H9 (cell line): ENCODE results near the gene IL11RA. TPM values are rescaled to one million over a fixed set of nuclear protein-coding genes. Genes with fewer than 3 reads are reported as not detected.
A peak's percentile ranks its signal among the peaks of the same experiment; 100 is the strongest.

Source experiments
- DNase-seq: peaks from one replicate; pipeline ENCODE4 v3.0.0-alpha.2; 2017
- H2AFZ ChIP-seq: one replicate; pipeline ENCODE4 v1.6.1; 2013; ENCODE audit warnings: mild to moderate bottlenecking, low read length, control low read depth, moderate library complexity
- H2AK5ac ChIP-seq: 2 replicates; pipeline ENCODE4 v1.6.1; 2013; ENCODE audit warnings: low read length, control low read depth, mixed read lengths; ENCODE audit not compliant: insufficient read length
- H2BK120ac ChIP-seq: one replicate; pipeline ENCODE4 v1.6.1; 2013; ENCODE audit warnings: low read depth, mild to moderate bottlenecking, low read length, control low read depth, inconsistent platforms; ENCODE audit not compliant: poor library complexity, severe bottlenecking
- H2BK12ac ChIP-seq: 2 replicates; pipeline ENCODE4 v1.6.1; 2013; ENCODE audit warnings: low read length, control low read depth, mixed read lengths, low read depth; ENCODE audit not compliant: insufficient read length
- H2BK15ac ChIP-seq: 2 replicates; pipeline ENCODE4 v1.6.1; 2013; ENCODE audit warnings: low read depth, low read length, control low read depth
- H2BK20ac ChIP-seq: one replicate; pipeline ENCODE4 v1.6.1; 2013; ENCODE audit warnings: low read depth, mild to moderate bottlenecking, low read length, control low read depth, inconsistent platforms; ENCODE audit not compliant: poor library complexity, severe bottlenecking
- H2BK5ac ChIP-seq: 2 replicates; pipeline ENCODE4 v1.6.1; 2013; ENCODE audit warnings: low read length, control low read depth, mixed read lengths; ENCODE audit not compliant: insufficient read length
- H3K14ac ChIP-seq: 2 replicates; pipeline ENCODE4 v1.6.1; 2013; ENCODE audit warnings: low read length, control low read depth; ENCODE audit not compliant: insufficient read depth
- H3K18ac ChIP-seq: 2 replicates; pipeline ENCODE4 v1.6.1; 2013; ENCODE audit warnings: low read depth, mild to moderate bottlenecking, mixed read lengths, low read length, control low read depth; ENCODE audit not compliant: insufficient read length
- H3K23ac ChIP-seq: 2 replicates; pipeline ENCODE4 v1.6.1; 2013; ENCODE audit warnings: low read length, control low read depth, mixed read lengths, low read depth; ENCODE audit not compliant: insufficient read length
- H3K23me2 ChIP-seq: 2 replicates; pipeline ENCODE4 v1.6.1; 2013; ENCODE audit warnings: low read depth, mild to moderate bottlenecking, mixed read lengths, low read length, control low read depth; ENCODE audit not compliant: insufficient read length, poor library complexity, severe bottlenecking
- H3K27ac ChIP-seq: 2 replicates; pipeline ENCODE4 v1.5.1; 2013; ENCODE audit warnings: low read length, control low read depth, mixed read lengths, low read depth; ENCODE audit not compliant: insufficient read length
- H3K27me3 ChIP-seq: 2 replicates; pipeline ENCODE4 v1.6.1; 2013; ENCODE audit warnings: low read length, control low read depth, inconsistent platforms; ENCODE audit not compliant: insufficient read depth
- H3K4ac ChIP-seq: 2 replicates; pipeline ENCODE4 v1.6.1; 2013; ENCODE audit warnings: low read depth, mild to moderate bottlenecking, control low read depth, inconsistent platforms, low read length, moderate library complexity
- H3K4me1 ChIP-seq: 2 replicates; pipeline ENCODE4 v1.6.1; 2013; ENCODE audit warnings: low read length, control low read depth, inconsistent platforms; ENCODE audit not compliant: insufficient read depth
- H3K4me2 ChIP-seq: 2 replicates; pipeline ENCODE4 v1.6.1; 2013; ENCODE audit warnings: low read length, control low read depth, mixed read lengths; ENCODE audit not compliant: insufficient read length, insufficient read depth
- H3K56ac ChIP-seq: 2 replicates; pipeline ENCODE4 v1.6.1; 2013; ENCODE audit warnings: low read depth, mild to moderate bottlenecking, mixed read lengths, low read length, control low read depth; ENCODE audit not compliant: insufficient read length
- H3K79me1 ChIP-seq: 2 replicates; pipeline ENCODE4 v1.6.1; 2013; ENCODE audit warnings: low read depth, mild to moderate bottlenecking, moderate library complexity, low read length, control low read depth, inconsistent platforms; ENCODE audit not compliant: insufficient read depth, poor library complexity, severe bottlenecking
- H3K79me2 ChIP-seq: 2 replicates; pipeline ENCODE4 v1.6.1; 2013; ENCODE audit warnings: low read length, control low read depth, inconsistent platforms; ENCODE audit not compliant: insufficient read depth
- H3K9ac ChIP-seq: 2 replicates; pipeline ENCODE4 v1.6.1; 2013; ENCODE audit warnings: low read length, control low read depth, mixed read lengths; ENCODE audit not compliant: insufficient read length; ENCODE audit errors: extremely low read depth
- H3K9me3 ChIP-seq: one replicate; pipeline ENCODE4 v1.6.1; 2013; ENCODE audit warnings: low read depth, low read length, inconsistent platforms; ENCODE audit not compliant: control insufficient read depth
- H3T11ph ChIP-seq: one replicate; pipeline ENCODE4 v1.6.1; 2013; ENCODE audit warnings: mild to moderate bottlenecking, low read length, control low read depth, inconsistent platforms
- H4K20me1 ChIP-seq: one replicate; pipeline ENCODE4 v1.6.1; 2013; ENCODE audit not compliant: control insufficient read depth, insufficient read length, insufficient read depth
- H4K5ac ChIP-seq: 2 replicates; pipeline ENCODE4 v1.6.1; 2013; ENCODE audit warnings: low read depth, mild to moderate bottlenecking, mixed read lengths, low read length, control low read depth; ENCODE audit not compliant: insufficient read length
- H4K8ac ChIP-seq: replicated peaks from 2 replicates; pipeline ENCODE4 v1.6.1; 2013; ENCODE audit warnings: low read length, control low read depth, mixed read lengths, low read depth; ENCODE audit not compliant: insufficient read length
- H4K91ac ChIP-seq: 2 replicates; pipeline ENCODE4 v1.6.1; 2013; ENCODE audit warnings: low read depth, mild to moderate bottlenecking, moderate library complexity, mixed read lengths, low read length, control low read depth; ENCODE audit not compliant: insufficient read length
- H3K27ac Mint-ChIP-seq, 3 experiments: 2 replicates in 2 of 3; 3 replicates in 1 of 3; pipeline ENCODE4 v1.8.0; 2020 to 2021; ENCODE audit warnings: mixed read lengths in 3 of 3, mild to moderate bottlenecking in 1 of 3, moderate library complexity in 1 of 3
- H3K27me3 Mint-ChIP-seq: 2 replicates; pipeline ENCODE4 v1.8.0; 2021; ENCODE audit warnings: low read depth, mild to moderate bottlenecking, moderate library complexity, mixed read lengths
- H3K36me3 Mint-ChIP-seq, 3 experiments: 2 replicates in 2 of 3; 3 replicates in 1 of 3; pipeline ENCODE4 v1.8.0; 2020 to 2021; ENCODE audit warnings: low read depth in 3 of 3, mixed read lengths in 3 of 3; ENCODE audit not compliant: insufficient read depth in 1 of 3
- H3K4me1 Mint-ChIP-seq, 2 experiments: 2 replicates each; pipeline ENCODE4 v1.8.0; 2020; ENCODE audit warnings: mixed read lengths in 2 of 2
- H3K4me3 Mint-ChIP-seq, 2 experiments: 2 replicates in 1 of 2; 3 replicates in 1 of 2; pipeline ENCODE4 v1.8.0; 2020 to 2021; ENCODE audit warnings: mild to moderate bottlenecking in 2 of 2, mixed read lengths in 2 of 2, moderate library complexity in 1 of 2
- H3K9me3 Mint-ChIP-seq, 2 experiments: 2 replicates in 1 of 2; 3 replicates in 1 of 2; pipeline ENCODE4 v1.8.0; 2020; ENCODE audit warnings: mild to moderate bottlenecking in 2 of 2, mixed read lengths in 2 of 2, moderate library complexity in 1 of 2
- CTCF ChIP-seq: fragments of 200-600 bp; sonication (generic); conservative IDR thresholded peaks from 3 replicates; pipeline ENCODE4 v1.8.0; 2021; ENCODE audit warnings: antibody characterized with exemption, mild to moderate bottlenecking
- WGBS: extraction: QIAGEN DNeasy Blood & Tissue Kit; methylation state at CpG from one replicate; pipeline ENCODE4 v1.1.7; 2013; ENCODE audit warnings: missing lambda C conversion rate, low lambda C conversion rate, mixed read lengths; ENCODE audit not compliant: insufficient read length; ENCODE audit errors: extremely low coverage; 5-methylcytosine and 5-hydroxymethylcytosine counted together
- total RNA-seq: library from RNA; stranded (reverse); gene quantifications from 2 replicates; pipeline ENCODE4 v1.2.1, GENCODE V29; 2021

IL11RA gene
- total RNA-seq, 1 experiment from 2014 or later = 8.7 TPM

GRCh38 chr9:34630402-34631154 lies 21.4 kb upstream of the IL11RA start:
- H3K79me2 ChIP-seq = no peaks in the 10 kb centered on the region
- peaks cover 13% of the 10 kb centered on the region for H3K23me2 ChIP-seq
- no peak overlapping the region for H3K27ac ChIP-seq
- no peak overlapping the region for H3K9ac ChIP-seq
- peaks cover 18 to 31% of the 10 kb centered on the region in 2 experiments for H3K4me1 Mint-ChIP-seq
- H3K27me3 ChIP-seq = peaks cover 52% of the 10 kb centered on the region
- H3K23ac ChIP-seq = no peak overlapping the region
- WGBS = no CpG with 5 or more reads among the region's 5 CpGs
- no peak for DNase-seq
- no peak overlapping the region for H3K56ac ChIP-seq
- no peak overlapping the region for H2AFZ ChIP-seq
- no peak overlapping the region for H2BK20ac ChIP-seq
- no peak overlapping the region for H4K91ac ChIP-seq
- H2BK15ac ChIP-seq = no peak overlapping the region
- no peak overlapping the region; a peak in 1 of 7 replicates for H3K27ac Mint-ChIP-seq
- no peak overlapping the region for H3K4ac ChIP-seq
- H4K8ac ChIP-seq = no peak overlapping the region
- no peak overlapping the region for H4K5ac ChIP-seq
- H2AK5ac ChIP-seq = no peak overlapping the region
- no peak overlapping the region for H2BK120ac ChIP-seq
- no peak for TF ChIP-seq CTCF
- no peaks in the 10 kb centered on the region for H4K20me1 ChIP-seq
- H2BK5ac ChIP-seq = no peak overlapping the region
- H3K14ac ChIP-seq = no peak overlapping the region
- H3K18ac ChIP-seq = no peak overlapping the region
- H3K4me1 ChIP-seq = no peaks in the 10 kb centered on the region
- no peaks in the 10 kb centered on the region for H3K79me1 ChIP-seq
- H3K9me3 Mint-ChIP-seq = peaks cover 0 to 6% of the 10 kb centered on the region in 2 experiments; a peak in 2 of 5 replicates
- peaks cover 77% of the 10 kb centered on the region for H3K27me3 Mint-ChIP-seq
- no peak overlapping the region for H3T11ph ChIP-seq
- no peak overlapping the region for H3K4me2 ChIP-seq
- no peaks in the 10 kb centered on the region for H3K9me3 ChIP-seq
- H3K36me3 Mint-ChIP-seq = peaks cover 2 to 10% (median 5%) of the 10 kb centered on the region in 3 experiments; a peak in 6 of 7 replicates
- H2BK12ac ChIP-seq = no peak overlapping the region
- peak overlapping the region in 1 of 2 experiments; percentile 86; a peak in 3 of 5 replicates for H3K4me3 Mint-ChIP-seq
